Left lung (tissue), 10 donors: ENCODE data around the gene TTLL5. TPM values are rescaled to one million over a fixed set of nuclear protein-coding genes. Genes with fewer than 3 reads are reported as not detected.
A peak's percentile ranks its signal among the peaks of the same experiment; 100 is the strongest.

Experiments used
- ATAC-seq: fragments of 200-7000 bp; cut with Tn5 transposase; one replicate; pipeline ENCODE4 v1.9.1; 2020; ENCODE audit warnings: moderate library complexity
- DNase-seq, 4 donors: peaks; one replicate each; pipeline ENCODE4 v3.0.0-alpha.2; 2013 to 2020
- H3K27ac ChIP-seq, 2 donors: fragments of 200-600 bp; sonication (generic) in 1 of 2; one replicate each; pipeline versions ENCODE4 v1.5.0 to v1.8.0; 2020 to 2021
- H3K27me3 ChIP-seq, 2 donors: fragments of 200-600 bp; sonication (generic) in 1 of 2; one replicate each; pipeline versions ENCODE4 v1.5.0 to v1.8.0; 2020 to 2021
- H3K36me3 ChIP-seq, 2 donors: fragments of 200-600 bp; sonication (generic) in 1 of 2; one replicate each; pipeline versions ENCODE4 v1.5.0 to v1.8.0; 2020 to 2021
- H3K4me1 ChIP-seq, 2 donors: fragments of 200-600 bp; one replicate each; pipeline ENCODE4 v1.8.0; 2021
- H3K4me3 ChIP-seq, 2 donors: fragments of 200-600 bp; sonication (generic) in 1 of 2; one replicate each; pipeline versions ENCODE4 v1.5.0 to v1.8.0; 2020 to 2021; ENCODE audit warnings: mild to moderate bottlenecking in 1 of 2
- H3K9me3 ChIP-seq, 2 donors: fragments of 200-600 bp; sonication (generic) in 1 of 2; one replicate each; pipeline versions ENCODE4 v1.5.0 to v1.8.0; 2020 to 2021
- CTCF ChIP-seq, 2 donors: fragments of 200-600 bp; sonication (generic) in 1 of 2; IDR thresholded peaks; one replicate each; pipeline versions ENCODE4 v1.5.0 to v1.8.0; 2021; ENCODE audit warnings: antibody characterized with exemption in 2 of 2
- intact Hi-C, 2 donors: fragments of 100-400 bp; cut with DNase I; formaldehyde crosslinking; loops; one replicate each; pipeline versions ENCODE4 v1.11.2 to v1.14.2; 2022
- polyA plus RNA-seq, 6 donors: library from polyadenylated mRNA; unstranded; fragments of 120-200 nt; gene quantifications; one replicate each; pipeline ENCODE4 v1.2.1, GENCODE V29; 2013; ENCODE audit not compliant: insufficient read length in 6 of 6
- total RNA-seq, 2 donors: library from RNA; stranded (reverse); fragmentation: NEBNext Ultra II Directional; extraction: Animal tissue kit (Norgen Biotek cat#: 25700); gene quantifications; one replicate each; pipeline ENCODE4 v1.2.1, GENCODE V29; 2021
- donor health status: DM: no; HTN: yes; CAD: no.
- donor health status: DM: no; HTN: no; CAD: no.

The TTLL5 gene
- total and polyA plus RNA-seq, 8 donors = 30.8 to 46.7 (median 42.1) TPM

- intact Hi-C loops = no loop called here
- no peak for DNase-seq
- Histone ChIP-seq H3K4me1 (no peaks in the 10 kb centered on the region), H3K4me3 (no peak overlapping the region), H3K27ac (peak overlapping the region in 1 of 2 donors; percentile 4), H3K9me3 (peaks cover 0 to 2% of the 10 kb centered on the region in 2 donors), H3K27me3 (no peaks in the 10 kb centered on the region), H3K36me3 (peaks cover 0 to 13% of the 10 kb centered on the region in 2 donors)
- ATAC-seq = no peak
- no peak for TF ChIP-seq CTCF (IDR thresholded peaks at IDR 0.05)
Observed at GRCh38 chr14:75752086-75752485, 91.0 kb downstream of the TTLL5 start.

- Histone ChIP-seq H3K9me3 (no peaks in the 10 kb centered on the region), H3K4me1 (no peaks in the 10 kb centered on the region), H3K4me3 (no peak overlapping the region), H3K27me3 (no peaks in the 10 kb centered on the region), H3K36me3 (peaks cover 0 to 6% of the 10 kb centered on the region in 2 donors), H3K27ac (peak overlapping the region in 1 of 2 donors; percentile 4)
- ATAC-seq = no peak
- no peak for DNase-seq
- intact Hi-C loops = no loop called here
- TF ChIP-seq CTCF (IDR thresholded peaks at IDR 0.05) = no peak
Observed at GRCh38 chr14:75752907-75753594, 92.0 kb downstream of the TTLL5 start.

GRCh38 chr14:75753696-75754095, 92.7 kb downstream of the TTLL5 start:
- no peak for TF ChIP-seq CTCF (IDR thresholded peaks at IDR 0.05)
- intact Hi-C loops = no loop called here
- Histone ChIP-seq H3K36me3 (peaks cover 0 to 6% of the 10 kb centered on the region in 2 donors), H3K9me3 (no peaks in the 10 kb centered on the region), H3K27ac (peak overlapping the region in 1 of 2 donors; percentile 5), H3K4me3 (no peak overlapping the region), H3K27me3 (no peaks in the 10 kb centered on the region), H3K4me1 (no peaks in the 10 kb centered on the region)
- DNase-seq (no peak), ATAC-seq (no peak)

DNA sequence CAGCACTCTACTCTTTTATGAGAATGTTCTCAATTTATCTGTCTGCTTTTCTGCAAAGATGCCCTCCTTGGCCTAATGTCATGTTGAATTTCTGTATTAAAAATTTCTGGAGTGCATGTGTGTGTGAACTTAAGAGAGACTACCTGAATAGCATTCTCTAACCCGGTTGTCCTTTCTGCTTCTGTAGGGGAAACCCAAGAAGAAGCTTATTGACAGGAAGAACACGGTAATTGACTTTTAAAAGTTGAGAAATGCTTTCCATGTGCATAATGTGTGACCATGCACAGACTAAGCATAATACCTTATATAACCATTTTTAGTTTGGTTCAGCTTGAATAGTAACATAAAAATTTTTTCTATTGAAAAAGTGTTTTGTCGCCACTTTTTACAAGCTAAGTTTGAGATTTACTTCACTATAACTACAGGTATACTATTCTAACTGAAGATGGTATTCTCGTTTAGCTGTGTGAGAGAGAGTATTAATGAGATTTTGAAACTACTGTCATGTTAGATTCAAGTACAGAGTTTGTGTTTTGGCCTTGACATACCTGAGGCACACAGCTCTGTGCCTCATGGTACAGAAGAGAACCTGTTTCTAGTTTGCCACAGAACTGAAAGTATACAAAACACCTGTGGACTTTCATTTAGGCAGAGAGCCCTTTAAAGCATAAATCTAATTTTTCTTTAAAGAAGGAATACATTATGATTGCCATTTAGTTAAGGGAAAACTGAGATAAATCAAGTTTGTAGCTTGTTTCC, 96.8 kb downstream of the TTLL5 start:
- Histone ChIP-seq H3K4me1 (no peaks in the 10 kb centered on the region), H3K36me3 (no peaks in the 10 kb centered on the region), H3K27ac (no peak overlapping the region), H3K9me3 (no peaks in the 10 kb centered on the region), H3K27me3 (no peaks in the 10 kb centered on the region), H3K4me3 (no peak overlapping the region)
- no peak for TF ChIP-seq CTCF (IDR thresholded peaks at IDR 0.05)
- intact Hi-C loops = no loop called here
- no peak for DNase-seq
- no peak for ATAC-seq

DNA sequence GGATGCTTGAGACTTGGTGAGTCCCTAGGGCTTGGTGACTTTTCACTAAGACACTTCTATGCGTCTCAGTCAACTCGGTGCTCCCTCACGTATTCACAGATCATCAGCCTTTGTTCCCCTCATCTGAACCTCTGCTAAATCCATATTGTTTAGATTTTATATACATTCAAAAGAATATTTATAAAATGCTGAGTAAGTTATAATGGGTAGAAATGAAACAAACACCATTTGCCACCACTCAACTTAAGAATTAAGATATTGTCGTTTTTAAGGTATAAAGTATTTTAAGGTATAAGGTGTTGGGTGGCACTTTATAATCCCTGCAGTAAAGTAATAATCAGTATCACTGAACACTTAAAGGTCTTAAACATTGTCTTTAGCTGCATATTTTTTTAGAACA, 103.0 kb downstream of the TTLL5 start:
- Histone ChIP-seq H3K4me3 (no peak overlapping the region), H3K4me1 (no peaks in the 10 kb centered on the region), H3K27me3 (no peaks in the 10 kb centered on the region), H3K36me3 (peaks cover 0 to 25% of the 10 kb centered on the region in 2 donors), H3K9me3 (no peaks in the 10 kb centered on the region), H3K27ac (no peak overlapping the region)
- intact Hi-C loops = no loop called here
- TF ChIP-seq CTCF (IDR thresholded peaks at IDR 0.05) = no peak
- ATAC-seq (no peak), DNase-seq (no peak)
